BJ (cell line): Measurements from ENCODE around the gene CCDC57. TPM values are rescaled to one million over a fixed set of nuclear protein-coding genes. Genes with fewer than 3 reads are reported as not detected.

ENCODE experiments used
- CTCF ChIA-PET: fragments of 350-600 bp; formaldehyde crosslinking; extraction: SDS; loops from one replicate; lab custom pipeline; 2021; ENCODE audit warnings: antibody characterized with exemption, inconsistent platforms; lab: Yijun Ruan, JAX
- POLR2A ChIA-PET: fragments of 300-600 bp; sonication (Branson Sonifier 250); formaldehyde crosslinking; extraction: SDS; loops from one replicate; lab custom pipeline; 2021; ENCODE audit warnings: antibody characterized with exemption; lab: Charles Lee
- DNase-seq: peaks from one replicate; pipeline ENCODE4 v3.0.0-alpha.2; 2011; ENCODE audit warnings: low read depth
- H3K27me3 ChIP-seq: 2 replicates; pipeline ENCODE4 v1.6.0; 2011; ENCODE audit warnings: low read length; ENCODE audit not compliant: control insufficient read depth, insufficient read depth
- H3K36me3 ChIP-seq: 2 replicates; pipeline ENCODE4 v1.5.1; 2011; ENCODE audit warnings: low read length; ENCODE audit not compliant: control insufficient read depth, insufficient read depth
- H3K4me3 ChIP-seq: 2 replicates; pipeline ENCODE4 v1.5.1; 2011; ENCODE audit warnings: low read depth, mild to moderate bottlenecking, control low read depth, low read length
- polyA plus RNA-seq: library from polyadenylated mRNA; depleted of rRNA; stranded (reverse); fragments of >200 nt; gene quantifications from 2 replicates; pipeline ENCODE4 v1.2.3, GENCODE V29; 2011
- TF ChIP-seq, protein P1 (sequence below): IDR thresholded peaks from 2 replicates; pipeline ENCODE4 v1.5.1; 2011; ENCODE audit warnings: low read depth, mild to moderate bottlenecking, control low read depth, inconsistent platforms, low read length, moderate library complexity; ENCODE audit not compliant: insufficient read depth

CCDC57 gene
- polyA plus RNA-seq, 1 experiment: 15.4 TPM

DNA sequence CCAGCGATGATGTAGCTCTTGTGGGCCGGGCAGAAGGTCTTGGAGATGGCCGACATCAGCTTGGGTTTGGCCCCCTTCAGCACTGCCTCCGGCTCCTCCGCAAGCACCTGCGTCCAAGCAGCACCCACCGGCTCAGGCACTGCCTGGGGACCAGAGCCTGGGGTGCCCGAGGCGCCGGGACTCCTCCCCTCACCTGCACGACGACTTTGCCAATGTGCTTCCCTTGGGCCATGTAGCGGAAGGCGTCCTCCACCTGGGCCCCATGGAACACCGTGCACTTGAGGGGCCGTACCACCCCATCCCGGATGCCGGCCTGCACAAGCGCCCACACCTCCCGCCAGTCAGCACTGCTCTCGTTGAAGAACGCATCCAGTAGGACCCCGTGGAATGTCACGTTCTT lies 129.6 kb downstream of the CCDC57 start:
- Histone ChIP-seq H3K36me3 (peaks cover 70% of the 10 kb centered on the region), H3K4me3 (no peak overlapping the region), H3K27me3 (no peaks in the 10 kb centered on the region)
- TF ChIP-seq, protein P1, sequence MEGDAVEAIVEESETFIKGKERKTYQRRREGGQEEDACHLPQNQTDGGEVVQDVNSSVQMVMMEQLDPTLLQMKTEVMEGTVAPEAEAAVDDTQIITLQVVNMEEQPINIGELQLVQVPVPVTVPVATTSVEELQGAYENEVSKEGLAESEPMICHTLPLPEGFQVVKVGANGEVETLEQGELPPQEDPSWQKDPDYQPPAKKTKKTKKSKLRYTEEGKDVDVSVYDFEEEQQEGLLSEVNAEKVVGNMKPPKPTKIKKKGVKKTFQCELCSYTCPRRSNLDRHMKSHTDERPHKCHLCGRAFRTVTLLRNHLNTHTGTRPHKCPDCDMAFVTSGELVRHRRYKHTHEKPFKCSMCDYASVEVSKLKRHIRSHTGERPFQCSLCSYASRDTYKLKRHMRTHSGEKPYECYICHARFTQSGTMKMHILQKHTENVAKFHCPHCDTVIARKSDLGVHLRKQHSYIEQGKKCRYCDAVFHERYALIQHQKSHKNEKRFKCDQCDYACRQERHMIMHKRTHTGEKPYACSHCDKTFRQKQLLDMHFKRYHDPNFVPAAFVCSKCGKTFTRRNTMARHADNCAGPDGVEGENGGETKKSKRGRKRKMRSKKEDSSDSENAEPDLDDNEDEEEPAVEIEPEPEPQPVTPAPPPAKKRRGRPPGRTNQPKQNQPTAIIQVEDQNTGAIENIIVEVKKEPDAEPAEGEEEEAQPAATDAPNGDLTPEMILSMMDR: no peak
- ChIA-PET POLR2A (no interaction called here), CTCF (no interaction called here)
- no peak for DNase-seq

DNA sequence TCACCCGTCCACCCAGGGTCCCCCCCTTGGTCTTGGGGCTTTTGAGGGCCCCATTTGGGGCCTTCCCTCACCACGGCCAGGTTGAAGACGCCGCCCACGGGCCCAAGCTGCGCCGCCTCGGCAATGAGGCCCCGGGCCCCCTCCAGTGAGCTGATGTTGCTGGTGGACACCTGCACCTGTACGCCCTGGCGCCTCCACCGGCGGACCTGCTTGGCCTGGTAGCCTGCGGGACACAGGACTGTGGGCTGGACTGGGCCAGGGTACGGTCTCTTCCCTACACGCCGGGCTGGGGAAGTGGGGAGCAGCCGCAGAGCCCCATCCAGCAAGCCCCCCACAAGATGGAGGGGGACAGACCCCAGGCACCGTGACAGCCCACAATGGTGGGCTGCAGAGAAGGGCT lies 130.2 kb downstream of the CCDC57 start:
- POLR2A ChIA-PET: no interaction called here
- peaks cover 69% of the 10 kb centered on the region for H3K36me3 ChIP-seq
- CTCF ChIA-PET: interaction anchor here (0.8 kb wide), 1 partner anchor 16 kb away, joined by 3 read pairs; no protein-coding TSS in a partner anchor
- TF ChIP-seq, protein P1: no peak
- DNase-seq: no peak
- H3K27me3 ChIP-seq: no peaks in the 10 kb centered on the region
- no peak overlapping the region for H3K4me3 ChIP-seq

DNA sequence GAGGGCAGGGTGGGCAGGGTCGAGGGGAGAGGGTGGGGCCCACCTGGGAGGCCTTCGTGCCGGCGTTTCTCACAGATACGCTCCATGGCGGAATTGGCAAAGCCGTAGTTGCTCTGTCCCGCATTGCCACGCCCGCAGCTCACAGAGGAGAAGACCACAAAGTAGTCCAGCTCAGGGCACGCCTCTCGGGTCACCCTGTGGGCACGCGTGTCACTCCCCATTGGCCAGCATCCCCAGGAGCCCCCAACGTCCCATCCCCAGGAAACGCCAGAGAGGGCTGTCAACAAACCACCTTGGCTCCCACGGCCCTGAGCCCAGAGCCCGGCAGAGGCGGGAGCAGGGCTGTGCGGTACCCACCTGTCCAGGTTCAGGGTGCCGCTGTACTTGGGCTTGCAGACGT lies 130.7 kb downstream of the CCDC57 start:
- Histone ChIP-seq H3K27me3 (no peaks in the 10 kb centered on the region), H3K36me3 (peaks cover 65% of the 10 kb centered on the region), H3K4me3 (no peak overlapping the region)
- no peak for DNase-seq
- POLR2A ChIA-PET: no interaction called here
- CTCF ChIA-PET: interaction anchor here (0.8 kb wide), 1 partner anchor 16 kb away, joined by 3 read pairs; no protein-coding TSS in a partner anchor
- TF ChIP-seq, protein P1: no peak

DNA sequence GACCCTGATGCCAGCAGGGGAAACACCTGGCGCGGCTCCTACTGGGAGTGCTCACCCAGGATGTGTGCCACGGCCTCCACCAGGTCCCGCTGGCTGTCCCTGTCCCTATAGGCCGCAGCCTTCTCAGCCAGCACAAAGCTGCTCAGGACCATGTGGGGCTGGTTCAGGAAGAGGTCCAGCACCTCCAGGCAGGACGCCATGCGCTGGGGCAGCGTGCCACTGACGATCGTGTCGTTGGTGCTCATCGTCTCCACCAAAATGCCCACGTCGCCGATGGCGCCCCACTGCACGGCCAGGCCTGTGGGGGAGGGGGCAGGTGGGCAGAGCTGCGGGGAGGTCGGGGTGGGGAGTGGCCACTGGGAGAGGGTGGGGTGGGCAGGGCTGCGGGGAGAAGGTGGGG lies 131.1 kb downstream of the CCDC57 start:
- H3K36me3 ChIP-seq: peaks cover 61% of the 10 kb centered on the region
- CTCF ChIA-PET: interaction anchor here (0.8 kb wide), 1 partner anchor 17 kb away, joined by 3 read pairs; no protein-coding TSS in a partner anchor
- TF ChIP-seq, protein P1: no peak
- H3K27me3 ChIP-seq: no peaks in the 10 kb centered on the region
- POLR2A ChIA-PET: no interaction called here
- no peak overlapping the region for H3K4me3 ChIP-seq
- DNase-seq: no peak

DNA sequence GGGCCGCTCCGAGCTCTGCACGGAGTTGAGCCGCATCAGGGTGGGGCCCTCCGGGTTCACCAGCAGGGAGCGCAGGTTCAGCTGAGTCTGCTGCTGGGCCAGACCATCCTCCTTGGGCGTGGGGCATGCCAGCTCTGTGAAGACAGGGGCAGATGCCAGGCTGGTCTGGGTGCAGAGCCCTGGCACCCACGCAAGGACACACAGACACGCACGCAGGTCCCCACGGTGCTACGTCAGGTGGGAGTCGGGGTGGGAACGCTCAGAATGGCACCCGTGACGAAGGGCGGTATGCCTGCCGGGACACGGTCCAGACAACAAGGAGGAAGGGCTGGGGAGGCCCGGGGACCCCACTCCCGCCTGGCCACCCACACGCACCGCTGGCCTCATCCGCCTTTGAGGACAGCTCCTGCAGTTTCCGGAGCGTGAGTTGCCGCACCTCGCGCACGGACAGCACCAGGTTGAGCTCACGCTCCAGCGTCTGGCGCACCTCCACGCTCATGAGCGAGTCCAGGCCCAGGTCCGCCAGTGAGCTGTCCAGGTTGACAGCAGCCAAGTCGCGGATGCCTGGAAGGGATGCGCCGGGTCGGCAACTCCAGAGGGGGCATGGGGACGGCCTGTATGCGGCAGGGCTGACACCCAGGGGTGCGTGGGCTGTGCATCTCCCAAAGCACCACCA lies 131.7 kb downstream of the CCDC57 start:
- POLR2A ChIA-PET: no interaction called here
- H3K36me3 ChIP-seq: peaks cover 56% of the 10 kb centered on the region
- no peak for DNase-seq
- no peaks in the 10 kb centered on the region for H3K27me3 ChIP-seq
- TF ChIP-seq, protein P1: no peak
- CTCF ChIA-PET: interaction anchor here (0.6 to 1.2 kb wide), 2 partner anchors 63 to 73 kb away, joined by 3 to 4 read pairs; no protein-coding TSS in a partner anchor
- no peak overlapping the region for H3K4me3 ChIP-seq
